A549 (cell line): ENCODE data around the gene PRLHR. TPM values are rescaled to one million over a fixed set of nuclear protein-coding genes. Genes with fewer than 3 reads are reported as not detected.

Experiments used
- ATAC-seq, 2 experiments: fragments of 200-7000 bp in 1 of 2; fragments of >200 bp in 1 of 2; cut with Nextera tagmentation in 1 of 2; cut with Tn5 transposase in 1 of 2; 3 replicates each; pipeline versions ENCODE4 v1.8.0 to v1.9.1; 2018 to 2020; ENCODE audit warnings: mild to moderate bottlenecking in 1 of 2, moderate library complexity in 1 of 2
- CTCF ChIA-PET: fragments of 300-600 bp; sonication (Branson Sonifier 250); formaldehyde crosslinking; extraction: SDS; loops from one replicate; lab custom pipeline; 2021; ENCODE audit warnings: antibody characterized with exemption, inconsistent platforms; lab: Yijun Ruan, JAX
- POLR2A ChIA-PET: fragments of 350-600 bp; formaldehyde crosslinking; extraction: SDS; loops from one replicate; lab custom pipeline; 2021; ENCODE audit warnings: antibody characterized with exemption, inconsistent platforms; lab: Yijun Ruan, JAX
- DNase-seq, 2 experiments: peaks; one replicate each; pipeline versions ENCODE4 v3.0.0 to v3.0.0-alpha.2; 2011 to 2016; ENCODE audit warnings: low read depth in 1 of 2, low spot score in 1 of 2
- FAIRE-seq: peaks from 2 replicates; lab custom pipeline; 2011; peaks lifted over from hg19 to GRCh38; lab: Jason Lieb, UNC
- H3K27ac ChIP-seq, 2 experiments: fragments of >200 bp; sonication (Bioruptor Twin); formaldehyde crosslinking; 3 replicates each; pipeline ENCODE4 v1.5.1; 2016 to 2017
- H3K4me1 ChIP-seq: fragments of >200 bp; sonication (Bioruptor Twin); formaldehyde crosslinking; 3 replicates; pipeline ENCODE4 v1.6.1; 2016
- H3K4me2 ChIP-seq: fragments of >200 bp; sonication (Bioruptor Twin); formaldehyde crosslinking; 3 replicates; pipeline ENCODE4 v1.6.1; 2016
- H3K4me3 ChIP-seq: fragments of >200 bp; sonication (Bioruptor Twin); formaldehyde crosslinking; 3 replicates; pipeline ENCODE4 v1.5.1; 2016
- H3K9me3 ChIP-seq: fragments of >200 bp; sonication (Bioruptor Twin); formaldehyde crosslinking; 3 replicates; pipeline ENCODE4 v1.6.1; 2016
- BCL3 ChIP-seq: fragments of >200 bp; sonication (Bioruptor Twin); formaldehyde crosslinking; IDR thresholded peaks from 3 replicates; pipeline ENCODE4 v1.6.1; 2016
- BHLHE40 ChIP-seq: IDR thresholded peaks from 2 replicates; pipeline ENCODE4 v1.6.1; 2012; ENCODE audit warnings: low read depth, low read length, inconsistent platforms
- CBX2 ChIP-seq: fragments of 200-600 bp; sonication (generic); IDR thresholded peaks from 2 replicates; pipeline ENCODE4 v1.6.1; 2016; ENCODE audit warnings: low read depth, mild to moderate bottlenecking, borderline replicate concordance
- CHD2 ChIP-seq: fragments of 150-350 bp; IDR thresholded peaks from 2 replicates; pipeline ENCODE4 v1.6.1; 2014; ENCODE audit warnings: low read length; ENCODE audit not compliant: partially characterized antibody
- CHD4 ChIP-seq: fragments of 200-600 bp; sonication (generic); IDR thresholded peaks from 2 replicates; pipeline ENCODE4 v1.6.1; 2016; ENCODE audit warnings: antibody characterized with exemption, mild to moderate bottlenecking, borderline replicate concordance
- EHMT2 ChIP-seq: fragments of 200-600 bp; sonication (generic); IDR thresholded peaks from 2 replicates; pipeline ENCODE4 v1.6.1; 2016; ENCODE audit warnings: antibody characterized with exemption, low read depth, mild to moderate bottlenecking, moderate library complexity
- EP300 ChIP-seq, 2 experiments: fragments of >200 bp; sonication (Bioruptor Twin); formaldehyde crosslinking; IDR thresholded peaks; 2 replicates in 1 of 2; 3 replicates in 1 of 2; pipeline ENCODE4 v1.6.1; 2016 to 2017
- FOXS1 ChIP-seq: fragments of 250-450 bp; sonication (Bioruptor Pico); IDR thresholded peaks from 2 replicates; pipeline ENCODE4 v1.5.0; 2020; ENCODE audit warnings: mild to moderate bottlenecking, moderate library complexity
- HEYL ChIP-seq: fragments of 250-450 bp; sonication (Bioruptor Pico); IDR thresholded peaks from 2 replicates; pipeline ENCODE4 v1.8.0; 2021; ENCODE audit warnings: mild to moderate bottlenecking, moderate library complexity
- JUN ChIP-seq, 2 experiments: fragments of >200 bp; sonication (Bioruptor Twin); formaldehyde crosslinking; IDR thresholded peaks; 2 replicates in 1 of 2; 3 replicates in 1 of 2; pipeline ENCODE4 v1.6.1; 2016 to 2017
- KDM5A ChIP-seq: fragments of 200-600 bp; sonication (generic); IDR thresholded peaks from 2 replicates; pipeline ENCODE4 v1.6.1; 2016; ENCODE audit warnings: antibody characterized with exemption, mild to moderate bottlenecking
- MAFK ChIP-seq: fragments of 450-650 bp; IDR thresholded peaks from 2 replicates; pipeline ENCODE4 v1.6.1; 2014; ENCODE audit not compliant: partially characterized antibody
- MAZ ChIP-seq: fragments of 150-350 bp; IDR thresholded peaks from 2 replicates; pipeline ENCODE4 v1.6.1; 2014; ENCODE audit warnings: antibody characterized with exemption, low read depth, low read length, borderline replicate concordance
- NR3C1 ChIP-seq: fragments of >200 bp; sonication (Bioruptor Twin); formaldehyde crosslinking; IDR thresholded peaks from 3 replicates; pipeline ENCODE4 v1.6.1; 2017
- RAD21 ChIP-seq, 2 experiments: fragments of >200 bp in 1 of 2; sonication (Bioruptor Twin) in 1 of 2; formaldehyde crosslinking in 1 of 2; IDR thresholded peaks in 1 of 2; conservative IDR thresholded peaks in 1 of 2; 2 replicates in 1 of 2; 3 replicates in 1 of 2; pipeline ENCODE4 v1.6.1; 2012 to 2018; ENCODE audit warnings: inconsistent platforms in 1 of 2
- REST ChIP-seq: fragments of 200-600 bp; sonication (generic); IDR thresholded peaks from 2 replicates; pipeline ENCODE4 v1.6.1; 2016; ENCODE audit warnings: antibody characterized with exemption, mild to moderate bottlenecking, moderate library complexity
- RFX5 ChIP-seq: fragments of 450-650 bp; IDR thresholded peaks from 2 replicates; pipeline ENCODE4 v1.7.1; 2014; ENCODE audit warnings: antibody characterized with exemption, mild to moderate bottlenecking, moderate library complexity
- SREBF2 ChIP-seq: fragments of 450-650 bp; IDR thresholded peaks from 2 replicates; pipeline ENCODE4 v1.6.1; 2014; ENCODE audit warnings: mild to moderate bottlenecking, moderate library complexity
- TFCP2L1 ChIP-seq: fragments of 250-450 bp; sonication (Bioruptor Pico); IDR thresholded peaks from 2 replicates; pipeline ENCODE4 v1.5.0; 2021; ENCODE audit warnings: mild to moderate bottlenecking
- TP53 ChIP-seq: fragments of 250-450 bp; sonication (Bioruptor Pico); IDR thresholded peaks from 2 replicates; pipeline ENCODE4 v1.5.0; 2021; ENCODE audit warnings: mild to moderate bottlenecking, moderate library complexity
- ZNF302 ChIP-seq: fragments of 250-450 bp; sonication (Bioruptor Pico); IDR thresholded peaks from 2 replicates; pipeline ENCODE4 v1.9.0; 2021; ENCODE audit warnings: inconsistent platforms, mild to moderate bottlenecking, moderate library complexity
- ZSCAN20 ChIP-seq: fragments of 250-450 bp; sonication (Bioruptor Pico); IDR thresholded peaks from 2 replicates; pipeline ENCODE4 v1.8.0; 2022; ENCODE audit warnings: mild to moderate bottlenecking, moderate library complexity
- WGBS: methylation state at CpG from one replicate; pipeline ENCODE4 v1.1.6; 2017; ENCODE audit errors: missing lambda C conversion rate; 5-methylcytosine and 5-hydroxymethylcytosine counted together
- polyA plus RNA-seq, 4 experiments: library from polyadenylated mRNA; depleted of rRNA in 3 of 4; stranded (reverse); fragments of >200 nt; fragmentation: RNase III in 1 of 4; extraction: RNeasy Plus Mini Kit Qiagen cat#74134 plus additional on column Dnase treatment in 1 of 4; gene quantifications; 2 replicates in 3 of 4; 3 replicates in 1 of 4; pipeline ENCODE4 v1.2.3, GENCODE V29; 2011 to 2017
- TF ChIP-seq, protein P1 (sequence below): fragments of >200 bp; sonication (Bioruptor Twin); formaldehyde crosslinking; IDR thresholded peaks from 2 replicates; pipeline ENCODE4 v1.6.1; 2016

PRLHR gene
- polyA plus RNA-seq, 2 of the 4 experiments (the other 2 are of a cell fraction): not detected

DNA sequence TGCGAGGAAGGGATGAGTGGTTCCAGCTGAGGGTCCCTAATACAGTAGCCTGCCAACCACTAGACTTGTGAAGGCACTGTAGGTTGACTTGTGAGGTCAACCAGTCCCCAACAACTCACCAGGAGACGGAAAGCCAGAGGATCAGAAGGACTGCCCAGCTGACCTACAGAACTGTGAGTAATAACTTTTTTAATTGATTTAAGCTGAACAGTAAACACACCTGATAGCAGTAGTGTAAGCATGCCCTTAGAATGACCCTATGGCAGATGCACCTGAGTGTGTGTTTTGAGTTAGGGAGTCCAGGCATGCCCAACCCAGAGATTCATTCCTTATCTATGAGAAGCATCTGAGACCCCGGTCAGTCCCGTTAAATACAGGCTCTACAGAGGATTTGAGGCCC is 14.1 kb downstream of the PRLHR start (continued):
- TF ChIP-seq ZSCAN20 (CRISPR knock-in tag) (no peak), KDM5A (no peak), JUN (IDR thresholded peaks at IDR 0.05) (no peak), TFCP2L1 (no peak), CHD4 (no peak), CBX2 (no peak)
- TF ChIP-seq, protein P1, sequence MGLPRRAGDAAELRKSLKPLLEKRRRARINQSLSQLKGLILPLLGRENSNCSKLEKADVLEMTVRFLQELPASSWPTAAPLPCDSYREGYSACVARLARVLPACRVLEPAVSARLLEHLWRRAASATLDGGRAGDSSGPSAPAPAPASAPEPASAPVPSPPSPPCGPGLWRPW: no peak

- Histone ChIP-seq H3K4me3 (no peak overlapping the region), H3K9me3 (no peaks in the 10 kb centered on the region; the same call in 2 of the 3 replicates), H3K4me1 (peaks cover 9% of the 10 kb centered on the region; the same call in 1 of the 3 replicates), H3K4me2 (no peak overlapping the region), H3K27ac (no peak overlapping the region)
- POLR2A ChIA-PET: no interaction called here
- FAIRE-seq (no peak), ATAC-seq (no peak), DNase-seq (no peak)
- no peak for TF ChIP-seq KDM5A
- TF ChIP-seq JUN (IDR thresholded peaks at IDR 0.05): no peak
- no peak for TF ChIP-seq BHLHE40
- WGBS: 39% methylated on average over 8 of the region's 8 CpGs
- CTCF ChIA-PET: interaction anchor here (1.1 to 1.7 kb wide), 2 partner anchors 12 to 13 kb away, joined by 6 to 9 read pairs; no protein-coding TSS in a partner anchor
Observed at GRCh38 chr10:118580702-118581101, 14.7 kb downstream of the PRLHR start.

- DNase-seq (no peak), ATAC-seq (no peak), FAIRE-seq (no peak)
- no peak for TF ChIP-seq RFX5
- TF ChIP-seq ZNF302 (CRISPR knock-in tag): no peak
- TF ChIP-seq REST: no peak
- TF ChIP-seq CHD2: no peak
- TF ChIP-seq EP300 (IDR thresholded peaks at IDR 0.05): no peak
- no peak for TF ChIP-seq FOXS1 (CRISPR knock-in tag)
- TF ChIP-seq EHMT2: no peak
- TF ChIP-seq NR3C1: no peak
- no peak for TF ChIP-seq MAZ
- no peak for TF ChIP-seq RAD21 (conservative IDR thresholded peaks at IDR 0.05 in 1 of 2, IDR thresholded peaks at IDR 0.05 in 1 of 2)
- no peak for TF ChIP-seq SREBF2
- no peak for TF ChIP-seq JUN (IDR thresholded peaks at IDR 0.05)
- no peak for TF ChIP-seq TP53 (CRISPR knock-in tag)
- TF ChIP-seq HEYL (CRISPR knock-in tag): no peak
- TF ChIP-seq MAFK: no peak
- no peak for TF ChIP-seq BCL3
- Histone ChIP-seq H3K27ac (no peak overlapping the region), H3K4me2 (no peak overlapping the region), H3K4me1 (no peaks in the 10 kb centered on the region), H3K4me3 (no peak overlapping the region), H3K9me3 (no peaks in the 10 kb centered on the region)
- ChIA-PET CTCF (interaction anchor here (1.0 kb wide), 2 partner anchors 9 to 99 kb away, joined by 3 read pairs; no protein-coding TSS in a partner anchor), POLR2A (no interaction called here)
Observed at GRCh38 chr10:118573512-118573911, 21.9 kb downstream of the PRLHR start.
